Adipocyte (in vitro differentiated cells): ENCODE data around the gene TNS1.

ENCODE experiments used
- DNase-seq: peaks from one replicate; pipeline ENCODE4 v3.0.0-alpha.2; 2015; ENCODE audit warnings: low read depth
- H3K27me3 ChIP-seq: replicated peaks from 2 replicates; pipeline ENCODE4 v1.7.0; 2013; ENCODE audit warnings: mild to moderate bottlenecking, low read length, moderate library complexity; ENCODE audit not compliant: control insufficient read depth, insufficient read depth
- H3K36me3 ChIP-seq: 2 replicates; pipeline ENCODE4 v1.7.0; 2013; ENCODE audit warnings: low read length, mild to moderate bottlenecking, moderate library complexity; ENCODE audit not compliant: control insufficient read depth, insufficient read depth, severe bottlenecking
- H3K4me1 ChIP-seq: 2 replicates; pipeline ENCODE4 v1.7.0; 2013; ENCODE audit warnings: mild to moderate bottlenecking, low read length, moderate library complexity; ENCODE audit not compliant: control insufficient read depth, insufficient read depth
- H3K4me3 ChIP-seq: 2 replicates; pipeline ENCODE4 v1.7.0; 2013; ENCODE audit warnings: mild to moderate bottlenecking, low read length, moderate library complexity
- H3K9ac ChIP-seq: 2 replicates; pipeline ENCODE4 v1.7.0; 2013; ENCODE audit warnings: mild to moderate bottlenecking, low read length, moderate library complexity
- H3K9me3 ChIP-seq: 2 replicates; pipeline ENCODE4 v1.7.0; 2013; ENCODE audit warnings: mild to moderate bottlenecking, low read length, moderate library complexity; ENCODE audit not compliant: control insufficient read depth

Gene TNS1

DNA sequence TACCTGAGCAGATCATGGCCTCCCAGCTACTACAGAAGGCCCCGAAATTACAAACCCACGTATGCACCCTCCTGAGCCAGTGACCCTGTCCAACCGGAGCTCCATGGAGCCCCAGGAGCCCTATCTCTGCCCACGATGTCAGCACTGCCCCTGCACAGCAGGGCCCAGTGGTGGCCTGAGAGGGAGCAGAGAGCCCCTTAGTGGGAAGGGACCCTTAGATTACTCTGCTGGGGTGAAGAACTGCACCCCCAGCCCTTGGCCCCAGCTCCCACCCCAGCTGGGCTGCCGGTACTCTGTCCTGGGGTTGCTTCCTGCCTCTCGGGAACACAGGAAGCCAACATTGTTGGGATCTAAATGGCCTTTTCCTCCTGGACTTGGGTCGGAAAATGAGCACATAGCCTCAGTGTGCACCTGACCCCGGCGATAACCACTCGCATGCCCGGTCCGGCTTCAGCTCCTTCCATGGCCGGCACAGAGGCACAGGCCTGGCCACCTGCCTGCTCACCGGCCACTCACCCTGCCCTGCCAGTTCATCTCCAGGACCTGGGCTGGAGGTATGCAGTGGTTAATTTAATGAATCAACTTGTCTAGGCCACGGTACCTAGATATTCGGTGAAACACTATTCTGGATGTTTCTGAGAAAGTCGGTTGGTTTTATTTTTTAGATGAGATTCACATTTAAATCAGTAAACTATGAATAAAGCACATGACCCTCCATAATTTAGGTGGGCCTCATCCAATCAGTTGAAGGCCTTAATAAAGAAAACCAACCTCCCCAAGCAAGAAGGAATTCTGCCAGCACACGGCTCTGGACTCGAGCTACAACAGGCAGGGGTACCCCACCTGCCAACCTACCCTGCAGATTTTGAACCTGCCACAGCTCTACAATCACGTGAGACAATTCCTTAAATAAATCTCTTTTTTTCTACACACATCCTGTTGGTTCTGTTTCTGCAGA, 19.2 kb downstream of the TNS1 start:
- DNase-seq = no peak
- peaks cover 51% of the 10 kb centered on the region for H3K36me3 ChIP-seq
- H3K9ac ChIP-seq = no peak overlapping the region
- H3K9me3 ChIP-seq = no peaks in the 10 kb centered on the region
- peaks cover 44% of the 10 kb centered on the region for H3K4me1 ChIP-seq
- H3K27me3 ChIP-seq = no peaks in the 10 kb centered on the region
- no peak overlapping the region for H3K4me3 ChIP-seq

DNA sequence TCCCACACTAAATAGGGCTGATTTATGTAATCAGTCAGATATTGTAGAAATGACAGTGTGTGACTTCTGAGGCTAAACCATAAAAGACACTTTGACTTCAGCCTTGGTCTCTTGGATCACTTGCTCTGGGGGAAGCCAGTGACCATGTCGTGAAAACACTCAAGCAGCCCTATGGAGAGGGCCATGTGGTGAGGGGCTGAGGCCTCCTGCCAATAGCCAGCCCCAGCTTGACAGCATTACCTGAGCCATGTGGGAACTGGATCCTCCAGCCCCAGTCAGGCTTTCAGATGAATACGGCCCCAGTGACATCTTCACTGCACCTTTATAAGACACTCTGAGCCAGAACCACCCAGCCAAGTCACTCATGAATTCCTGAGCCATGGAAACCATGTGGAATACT, 20.8 kb downstream of the TNS1 start:
- no peak for DNase-seq
- Histone ChIP-seq H3K36me3 (peaks cover 47% of the 10 kb centered on the region), H3K27me3 (no peaks in the 10 kb centered on the region), H3K4me1 (peaks cover 31% of the 10 kb centered on the region), H3K9ac (no peak overlapping the region), H3K4me3 (no peak overlapping the region), H3K9me3 (no peaks in the 10 kb centered on the region)

DNA sequence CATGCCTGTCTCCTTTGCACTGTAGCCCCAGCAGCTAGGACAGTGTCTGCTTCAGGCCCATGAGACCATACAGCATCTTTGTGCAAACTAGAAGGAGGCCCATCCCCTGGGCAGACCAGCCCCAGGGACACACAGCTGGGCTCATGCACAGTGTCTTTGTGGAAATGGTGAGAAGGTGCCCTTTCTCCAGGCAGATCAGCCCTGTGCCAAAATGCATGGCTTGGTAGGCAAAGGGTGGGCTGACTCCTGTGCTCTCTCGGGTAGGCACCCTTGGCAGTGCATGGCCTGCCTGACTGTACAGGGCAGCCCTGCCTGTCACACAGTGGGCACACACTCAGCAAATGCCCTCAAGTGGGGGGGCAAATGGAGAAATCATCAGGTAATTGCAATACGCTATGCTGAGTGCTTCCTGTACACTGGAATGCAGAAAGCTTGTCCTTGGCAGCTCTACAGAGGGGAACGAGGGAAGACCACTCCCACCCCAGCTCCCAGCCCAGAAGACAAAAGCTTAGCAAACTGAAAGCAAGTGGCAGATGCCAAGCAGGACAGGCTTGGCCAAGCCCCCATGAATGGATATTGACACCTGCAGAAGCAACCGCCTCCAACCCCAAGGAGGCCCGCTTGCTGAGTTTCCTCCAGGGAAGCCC, 21.6 kb downstream of the TNS1 start:
- Histone ChIP-seq H3K9me3 (no peaks in the 10 kb centered on the region), H3K4me1 (peaks cover 31% of the 10 kb centered on the region), H3K36me3 (peaks cover 47% of the 10 kb centered on the region), H3K9ac (peak overlapping the region; percentile 16), H3K27me3 (no peaks in the 10 kb centered on the region), H3K4me3 (no peak overlapping the region)
- no peak for DNase-seq

DNA sequence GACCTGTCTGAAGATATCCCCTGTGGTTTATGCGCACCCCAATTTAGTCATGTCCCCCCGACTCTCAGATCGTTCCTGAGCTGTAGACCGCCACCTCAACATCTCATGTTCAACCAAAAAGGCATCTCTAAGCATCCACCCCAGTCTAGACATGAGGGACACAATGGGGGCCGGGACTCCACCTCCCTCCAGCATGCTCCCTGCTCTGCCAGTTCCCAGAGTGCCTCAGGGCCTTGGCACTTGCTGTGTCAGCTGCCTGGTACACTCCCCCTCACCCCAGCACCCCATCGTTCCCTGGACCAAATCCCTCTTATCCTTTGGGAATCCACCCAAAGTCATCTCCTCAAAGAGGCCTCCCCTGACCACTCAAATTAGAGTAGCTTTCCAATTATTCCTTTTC, 22.2 kb downstream of the TNS1 start:
- Histone ChIP-seq H3K9ac (peak overlapping the region; percentile 16), H3K27me3 (no peaks in the 10 kb centered on the region), H3K4me1 (peaks cover 31% of the 10 kb centered on the region), H3K9me3 (no peaks in the 10 kb centered on the region), H3K4me3 (no peak overlapping the region), H3K36me3 (peaks cover 47% of the 10 kb centered on the region)
- DNase-seq = no peak

DNA sequence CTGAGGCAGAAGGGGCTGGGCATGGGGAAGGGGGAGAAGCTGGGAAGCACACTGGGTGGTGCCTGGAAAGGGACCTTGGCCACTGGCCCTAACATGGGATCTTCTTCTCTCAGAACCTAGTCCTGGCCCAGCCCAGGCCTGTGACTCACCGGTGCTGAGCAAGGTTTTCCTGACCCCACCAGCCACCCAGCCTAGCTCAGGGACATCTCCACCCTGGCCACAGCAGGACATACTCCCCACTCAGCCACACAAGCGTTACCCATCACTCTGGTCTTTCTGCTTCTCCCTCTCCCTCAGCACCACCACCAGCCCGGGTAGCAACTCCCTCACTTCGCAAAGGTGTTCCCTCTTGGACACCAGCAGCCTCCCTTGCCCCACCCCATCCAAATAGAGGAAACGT, 22.8 kb downstream of the TNS1 start:
- H3K4me3 ChIP-seq = no peak overlapping the region

DNA sequence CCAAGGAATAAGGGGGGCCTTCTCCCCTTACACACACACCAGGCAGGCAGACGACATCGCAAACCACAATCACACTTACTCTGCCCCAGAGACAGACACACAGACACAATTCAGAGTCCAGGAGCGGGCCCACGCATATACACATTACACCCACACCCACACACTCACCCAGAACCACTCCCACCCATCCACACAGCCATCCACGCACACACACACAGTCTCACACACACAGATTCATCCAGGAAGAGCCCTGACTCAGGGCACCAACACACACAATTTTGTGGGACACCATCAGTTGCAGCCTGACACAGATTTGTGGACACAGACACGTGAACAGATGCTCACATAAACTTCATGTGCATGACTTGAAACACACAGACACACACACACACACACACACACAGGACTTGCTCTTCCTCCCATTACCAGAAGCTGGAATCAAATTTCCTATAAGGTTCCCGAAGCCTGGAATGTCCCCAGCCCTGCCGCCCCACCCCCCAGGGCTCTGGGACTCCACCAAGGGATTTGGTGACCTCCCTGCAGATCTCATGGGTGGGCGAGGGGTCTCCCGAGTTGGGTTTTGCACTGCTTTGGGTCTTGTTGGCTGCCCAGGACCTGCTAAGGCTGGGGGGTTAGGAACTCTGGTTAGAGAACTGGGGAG, 23.5 kb downstream of the TNS1 start:
- Histone ChIP-seq H3K9ac (peak overlapping the region; percentile 28), H3K4me3 (peak overlapping the region; percentile 17), H3K9me3 (no peaks in the 10 kb centered on the region), H3K4me1 (peaks cover 31% of the 10 kb centered on the region), H3K36me3 (peaks cover 55% of the 10 kb centered on the region), H3K27me3 (no peaks in the 10 kb centered on the region)
- DNase-seq = peak; percentile 47

More for the DNA sequence above, 22.8 kb downstream of the TNS1 start:
- peaks cover 31% of the 10 kb centered on the region for H3K4me1 ChIP-seq
- H3K36me3 ChIP-seq = peaks cover 50% of the 10 kb centered on the region
- peak; percentile 41 for DNase-seq
- H3K9me3 ChIP-seq = no peaks in the 10 kb centered on the region
- H3K9ac ChIP-seq = peak overlapping the region; percentile 28
- H3K27me3 ChIP-seq = no peaks in the 10 kb centered on the region

DNA sequence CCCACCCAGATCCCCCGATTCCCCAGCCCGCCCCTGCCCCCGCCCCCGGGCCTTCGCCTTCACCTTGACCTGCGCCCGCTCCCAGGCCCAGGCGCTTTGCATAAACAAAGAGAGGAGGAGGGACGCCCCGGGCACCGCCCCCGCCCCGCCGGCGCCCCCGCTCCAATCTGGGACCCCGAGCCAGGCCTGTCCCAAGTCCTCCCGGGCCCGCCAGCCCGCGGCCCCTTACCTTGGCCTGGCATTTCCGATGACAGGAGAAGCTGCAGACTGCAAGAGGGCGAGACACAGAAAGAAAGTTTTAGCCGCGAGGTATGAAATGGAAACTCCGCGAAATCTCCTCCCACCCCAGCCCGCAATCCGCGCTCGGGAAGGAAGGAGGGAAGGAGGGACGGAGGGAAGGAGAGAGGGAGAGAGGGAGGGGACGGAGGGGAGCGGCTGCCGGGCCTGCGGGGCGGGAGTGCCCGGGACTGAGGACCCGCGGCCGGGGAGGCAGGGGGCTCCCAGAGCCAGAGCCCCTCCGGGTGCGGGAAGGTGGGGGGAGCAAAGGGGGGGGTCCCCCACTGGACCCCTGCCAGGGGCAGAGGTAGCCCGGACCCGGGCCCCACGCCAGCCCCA, 24.2 kb downstream of the TNS1 start:
- Histone ChIP-seq H3K9me3 (no peaks in the 10 kb centered on the region), H3K4me1 (peaks cover 31% of the 10 kb centered on the region), H3K9ac (peak overlapping the region; percentile 28), H3K36me3 (peaks cover 55% of the 10 kb centered on the region), H3K4me3 (no peak overlapping the region), H3K27me3 (no peaks in the 10 kb centered on the region)
- no peak for DNase-seq

DNA sequence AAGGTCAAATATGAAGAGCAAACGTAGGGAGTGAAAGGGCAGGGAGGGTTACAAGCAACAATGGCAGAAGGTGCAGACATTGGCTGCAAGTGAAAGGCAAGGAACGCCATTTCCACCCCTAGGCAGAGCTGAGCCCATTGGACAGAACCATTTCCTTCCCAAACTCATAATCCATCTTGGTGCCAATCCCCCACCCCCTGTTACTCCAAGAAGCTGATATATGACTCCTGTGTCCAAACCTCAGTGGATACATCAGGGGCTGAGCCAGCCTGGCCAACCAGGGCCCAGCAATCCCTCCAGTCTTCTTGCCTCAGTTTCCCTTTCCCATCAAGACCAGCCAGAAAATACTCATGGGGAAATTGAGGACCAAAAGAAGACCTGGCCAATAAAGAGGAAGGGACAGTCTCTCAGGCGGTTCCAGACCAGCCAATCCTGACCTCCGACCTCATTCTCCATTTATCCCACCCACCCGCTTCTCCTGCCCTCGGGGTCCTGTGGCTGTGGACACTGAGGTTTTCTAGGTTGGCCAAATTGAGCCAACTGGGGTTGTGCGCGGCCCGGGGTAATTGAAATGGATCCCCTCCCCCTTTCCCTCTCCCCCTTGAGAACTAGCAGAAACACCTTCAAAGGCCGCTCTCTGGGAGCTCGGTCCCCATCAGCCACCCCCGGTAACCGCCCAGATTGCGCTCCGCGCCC, 24.8 kb downstream of the TNS1 start:
- DNase-seq = no peak
- Histone ChIP-seq H3K4me1 (peaks cover 37% of the 10 kb centered on the region), H3K27me3 (no peaks in the 10 kb centered on the region), H3K4me3 (no peak overlapping the region), H3K9ac (no peak overlapping the region), H3K36me3 (peaks cover 54% of the 10 kb centered on the region), H3K9me3 (no peaks in the 10 kb centered on the region)

DNA sequence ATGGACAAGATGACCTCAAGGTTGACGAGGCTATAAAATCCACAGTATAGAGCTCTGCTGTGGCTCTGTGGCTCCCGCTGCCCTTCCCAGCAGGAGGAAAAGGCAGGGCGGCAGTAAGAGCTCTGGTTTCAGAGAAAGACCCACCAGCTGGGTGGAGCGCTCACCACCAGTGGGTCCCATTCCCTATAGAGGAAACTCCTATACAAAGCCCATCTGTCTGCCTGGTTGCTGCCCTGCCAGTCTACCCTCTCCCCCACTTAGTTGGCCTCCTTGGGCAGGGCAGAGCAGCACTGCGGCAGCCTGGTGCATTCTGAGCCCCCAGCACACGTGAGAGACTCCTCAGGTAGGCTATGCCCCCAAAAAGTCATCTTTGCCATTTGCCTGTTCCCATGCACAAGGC, 26.5 kb downstream of the TNS1 start:
- Histone ChIP-seq H3K9ac (no peak overlapping the region), H3K9me3 (no peaks in the 10 kb centered on the region), H3K4me1 (peaks cover 45% of the 10 kb centered on the region), H3K36me3 (peaks cover 57% of the 10 kb centered on the region), H3K4me3 (no peak overlapping the region), H3K27me3 (no peaks in the 10 kb centered on the region)
- no peak for DNase-seq

DNA sequence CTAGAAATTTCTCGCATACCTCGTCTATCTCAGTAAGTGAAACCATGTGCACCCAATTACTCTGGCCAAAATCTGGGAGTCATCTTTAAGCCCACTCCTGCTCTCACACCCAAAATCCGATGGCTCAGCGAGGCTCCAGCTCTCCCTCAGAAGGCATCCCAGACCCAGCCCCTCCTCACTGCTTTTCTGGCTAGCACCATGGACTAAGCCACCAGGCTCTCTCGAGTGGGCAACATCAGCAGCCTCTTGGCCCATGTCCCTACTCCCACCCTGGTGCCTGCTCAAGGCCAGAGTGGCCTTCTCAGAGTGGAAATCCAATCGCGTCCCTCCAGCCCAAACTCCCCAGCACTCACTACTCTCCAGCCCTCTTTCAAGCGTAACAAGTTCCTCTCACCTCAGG, 27.2 kb downstream of the TNS1 start:
- Histone ChIP-seq H3K27me3 (no peaks in the 10 kb centered on the region), H3K4me1 (peaks cover 38% of the 10 kb centered on the region), H3K9ac (no peak overlapping the region), H3K9me3 (no peaks in the 10 kb centered on the region), H3K36me3 (peaks cover 62% of the 10 kb centered on the region), H3K4me3 (no peak overlapping the region)
- DNase-seq = no peak
